HepG2 (cell line): ENCODE data around the gene TXNL4A. TPM values are rescaled to one million over a fixed set of nuclear protein-coding genes. Genes with fewer than 3 reads are reported as not detected.

Experiments
- CBFB ChIP-seq: sonication (generic); formaldehyde crosslinking; IDR thresholded peaks from 2 replicates; pipeline ENCODE4 v1.4.0; 2020; ENCODE audit warnings: missing genetic modification reagents
- CEBPB ChIP-seq: IDR thresholded peaks from 2 replicates; pipeline ENCODE4 v1.6.1; 2011; ENCODE audit warnings: low read depth, low read length, improper control_type of control experiment, borderline replicate concordance
- CHD2 ChIP-seq: IDR thresholded peaks from 2 replicates; pipeline ENCODE4 v1.6.1; 2011; ENCODE audit warnings: low read depth, low read length, improper control_type of control experiment
- EP300 ChIP-seq, 3 experiments: sonication (generic) in 1 of 3; formaldehyde crosslinking in 1 of 3; IDR thresholded peaks; 2 replicates each; pipeline versions ENCODE4 v1.5.1 to v1.6.1; 2011 to 2020; ENCODE audit warnings: low read depth in 2 of 3, low read length in 2 of 3, borderline replicate concordance in 1 of 3, improper control_type of control experiment in 1 of 3, mild to moderate bottlenecking in 1 of 3, missing genetic modification reagents in 1 of 3, moderate library complexity in 1 of 3
- ERF ChIP-seq: IDR thresholded peaks from 2 replicates; pipeline ENCODE4 v1.6.1; 2018; ENCODE audit warnings: missing biosample characterization, missing genetic modification reagents
- FOXA3 ChIP-seq: IDR thresholded peaks from 2 replicates; pipeline ENCODE4 v1.6.1; 2016; ENCODE audit warnings: missing genetic modification reagents, missing compliant biosample characterization
- GATA4 ChIP-seq: sonication (generic); IDR thresholded peaks from 2 replicates; pipeline ENCODE4 v1.6.1; 2016; ENCODE audit warnings: antibody characterized with exemption, low read depth, borderline replicate concordance
- PAF1 ChIP-seq: IDR thresholded peaks from 2 replicates; pipeline ENCODE4 v1.6.1; 2016; ENCODE audit warnings: missing genetic modification reagents, missing compliant biosample characterization
- REPIN1 ChIP-seq: sonication (generic); formaldehyde crosslinking; IDR thresholded peaks from 2 replicates; pipeline ENCODE4 v1.8.0; 2022; ENCODE audit warnings: missing genetic modification reagents, low read depth, mild to moderate bottlenecking, borderline replicate concordance
- SOX13 ChIP-seq, 3 experiments: fragments of 450-650 bp in 1 of 3; sonication (generic) in 1 of 3; formaldehyde crosslinking in 1 of 3; IDR thresholded peaks in 2 of 3; conservative IDR thresholded peaks in 1 of 3; 2 replicates each; pipeline versions ENCODE4 v1.5.0 to v1.6.1; 2016 to 2020; ENCODE audit warnings: antibody characterized with exemption in 1 of 3, mild to moderate bottlenecking in 1 of 3, missing compliant biosample characterization in 1 of 3, missing genetic modification reagents in 1 of 3, moderate library complexity in 1 of 3
- TP53 ChIP-seq: sonication (generic); formaldehyde crosslinking; conservative IDR thresholded peaks from 2 replicates; pipeline ENCODE4 v1.4.0; 2020; ENCODE audit warnings: missing genetic modification reagents
- ZBED4 ChIP-seq: sonication (generic); formaldehyde crosslinking; IDR thresholded peaks from 2 replicates; pipeline ENCODE4 v1.4.0; 2020; ENCODE audit warnings: missing genetic modification reagents, borderline replicate concordance
- ZBTB25 ChIP-seq: IDR thresholded peaks from 2 replicates; pipeline ENCODE4 v1.6.1; 2018; ENCODE audit warnings: missing genetic modification reagents
- ZBTB43 ChIP-seq: sonication (generic); formaldehyde crosslinking; conservative IDR thresholded peaks from 2 replicates; pipeline ENCODE4 v1.4.0; 2020; ENCODE audit warnings: missing genetic modification reagents
- ZNF550 ChIP-seq: sonication (generic); formaldehyde crosslinking; IDR thresholded peaks from 2 replicates; pipeline ENCODE4 v1.4.0; 2020; ENCODE audit warnings: mild to moderate bottlenecking, missing genetic modification reagents, borderline replicate concordance
- ZNF577 ChIP-seq: sonication (generic); formaldehyde crosslinking; IDR thresholded peaks from 2 replicates; pipeline ENCODE4 v1.4.0; 2020; ENCODE audit warnings: mild to moderate bottlenecking, low read depth, missing genetic modification reagents, borderline replicate concordance
- ZNF780A ChIP-seq: sonication (generic); formaldehyde crosslinking; IDR thresholded peaks from 2 replicates; pipeline ENCODE4 v1.8.0; 2022; ENCODE audit warnings: mild to moderate bottlenecking, missing genetic modification reagents, moderate library complexity
- polyA plus RNA-seq, 8 experiments: library from polyadenylated mRNA; depleted of rRNA in 3 of 8; stranded (reverse) in 7 of 8; unstranded in 1 of 8; fragments of >200 nt; fragmentation: Illumina TruSeq in 4 of 8; extraction: Trizol in 4 of 8; gene quantifications; 2 replicates each; pipeline versions ENCODE4 v1.2.1 to v1.2.3, GENCODE V29; 2011 to 2016; ENCODE audit warnings: low read depth in 4 of 8, missing spikeins in 1 of 8, mixed read lengths in 1 of 8; ENCODE audit not compliant: insufficient read depth in 1 of 8
- total RNA-seq, 5 experiments: library from RNA; depleted of rRNA; stranded (reverse); fragments of >200 nt; fragmentation: Illumina TruSeq; extraction: Trizol; gene quantifications; 2 replicates each; pipeline ENCODE4 v1.2.3, GENCODE V29; 2016; ENCODE audit warnings: low read depth in 1 of 5
- TF ChIP-seq, protein P1 (sequence below): IDR thresholded peaks from 2 replicates; pipeline ENCODE4 v1.6.1; 2016; ENCODE audit warnings: low read depth, borderline replicate concordance
- TF ChIP-seq, protein P2 (sequence below): sonication (generic); formaldehyde crosslinking; IDR thresholded peaks from 2 replicates; pipeline ENCODE4 v1.4.0; 2020; ENCODE audit warnings: missing genetic modification reagents

Gene TXNL4A
- total and polyA plus RNA-seq, 2 of the 13 experiments (the other 11 are each of a cell fraction or from before 2014, with no cell fraction given) = 172 to 202 TPM

GRCh38 chr18:79964330-79965118, 23.8 kb downstream of the TXNL4A start, which contains the start of gene HSBP1L1 (continued):
- TF ChIP-seq ZBTB43 (CRISPR knock-in tag) (no peak; the same call in 1 of the 2 replicates), ZNF780A (CRISPR knock-in tag) (no peak), ZBED4 (CRISPR knock-in tag) (peak; percentile 28; the same call in 1 of the 2 replicates), REPIN1 (CRISPR knock-in tag) (no peak), CHD2 (peak; percentile 43; the same call in 1 of the 2 replicates), PAF1 (CRISPR knock-in tag) (no peak), ZNF577 (CRISPR knock-in tag) (no peak), GATA4 (no peak), CBFB (CRISPR knock-in tag) (peak; percentile 43; the same call in 1 of the 2 replicates), FOXA3 (peak; percentile 25; the same call in 1 of the 2 replicates), TP53 (CRISPR knock-in tag) (no peak), SOX13 (IDR thresholded peaks at IDR 0.05) (no peak), SOX13 (CRISPR knock-in tag; conservative IDR thresholded peaks at IDR 0.05 in 1 of 2, IDR thresholded peaks at IDR 0.05 in 1 of 2) (peak in 1 of 2 experiments; percentile 26; a peak in 2 of 4 replicates), ZBTB25 (CRISPR knock-in tag) (no peak), EP300 (IDR thresholded peaks at IDR 0.05; ENCODE audit: low read depth in 2 of 2, low read length in 2 of 2) (no peak), EP300 (CRISPR knock-in tag; IDR thresholded peaks at IDR 0.05; ENCODE audit: borderline replicate concordance) (no peak), ERF (CRISPR knock-in tag) (0 out of 2 replicates have a peak, but pooled peaks have one; percentile 36), ZNF550 (no peak), CEBPB (no peak)
- TF ChIP-seq, protein P1, sequence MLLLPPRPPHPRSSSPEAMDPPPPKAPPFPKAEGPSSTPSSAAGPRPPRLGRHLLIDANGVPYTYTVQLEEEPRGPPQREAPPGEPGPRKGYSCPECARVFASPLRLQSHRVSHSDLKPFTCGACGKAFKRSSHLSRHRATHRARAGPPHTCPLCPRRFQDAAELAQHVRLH (CRISPR knock-in tag) = 0 out of 2 replicates have a peak, but pooled peaks have one; percentile 74
- TF ChIP-seq, protein P2, sequence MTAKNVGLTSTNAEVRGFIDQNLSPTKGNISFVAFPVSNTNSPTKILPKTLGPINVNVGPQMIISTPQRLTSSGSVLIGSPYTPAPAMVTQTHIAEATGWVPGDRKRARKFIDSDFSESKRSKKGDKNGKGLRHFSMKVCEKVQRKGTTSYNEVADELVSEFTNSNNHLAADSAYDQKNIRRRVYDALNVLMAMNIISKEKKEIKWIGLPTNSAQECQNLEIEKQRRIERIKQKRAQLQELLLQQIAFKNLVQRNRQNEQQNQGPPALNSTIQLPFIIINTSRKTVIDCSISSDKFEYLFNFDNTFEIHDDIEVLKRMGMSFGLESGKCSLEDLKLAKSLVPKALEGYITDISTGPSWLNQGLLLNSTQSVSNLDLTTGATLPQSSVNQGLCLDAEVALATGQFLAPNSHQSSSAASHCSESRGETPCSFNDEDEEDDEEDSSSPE = 0 out of 2 replicates have a peak, but pooled peaks have one; percentile 19
